IMR-90 (cell line): ENCODE data around the gene PHGDH. TPM values are rescaled to one million over a fixed set of nuclear protein-coding genes. Genes with fewer than 3 reads are reported as not detected.

Experiments
- ATAC-seq: fragments of 200-7000 bp; cut with Tn5 transposase; 2 replicates; pipeline ENCODE4 v1.9.1; 2020; ENCODE audit warnings: low read depth, mild to moderate bottlenecking, moderate library complexity
- BruUV-seq: library from RNA; stranded (reverse); fragments of 400-500 nt; replicated peaks from 2 replicates; lab custom pipeline; 2021; lab: Mats Ljungman, UMichigan
- CTCF ChIA-PET: fragments of 300-600 bp; formaldehyde crosslinking; extraction: SDS; loops from one replicate; lab custom pipeline; 2021; ENCODE audit warnings: antibody characterized with exemption; lab: Yijun Ruan, JAX
- POLR2A ChIA-PET: fragments of 300-600 bp; sonication (Branson Sonifier 250); formaldehyde crosslinking; loops from one replicate; lab custom pipeline; 2022; ENCODE audit warnings: antibody characterized with exemption; ENCODE audit not compliant: unreplicated experiment; lab: Charles Lee
- DNase-seq: peaks from one replicate; pipeline ENCODE4 v3.0.0; 2013
- H2AFZ ChIP-seq: replicated peaks from 2 replicates; pipeline ENCODE3; 2013; ENCODE audit warnings: low read length, mild to moderate bottlenecking; ENCODE audit not compliant: poor library complexity
- H2AK5ac ChIP-seq: 2 replicates; pipeline ENCODE4 v1.6.1; 2013; ENCODE audit warnings: low read depth, low read length, inconsistent platforms
- H2AK9ac ChIP-seq: replicated peaks from 2 replicates; pipeline ENCODE3; 2013; ENCODE audit warnings: mild to moderate bottlenecking, low read depth, low read length, moderate library complexity; ENCODE audit not compliant: poor library complexity
- H2BK120ac ChIP-seq: 2 replicates; pipeline ENCODE4 v1.6.1; 2013; ENCODE audit warnings: low read depth, low read length, inconsistent platforms
- H2BK15ac ChIP-seq: 3 replicates; pipeline ENCODE4 v1.6.1; 2013; ENCODE audit warnings: low read depth, low read length, inconsistent platforms
- H2BK20ac ChIP-seq: 2 replicates; pipeline ENCODE4 v1.6.1; 2013; ENCODE audit warnings: low read depth, mild to moderate bottlenecking, inconsistent platforms, low read length, moderate library complexity
- H2BK5ac ChIP-seq: 2 replicates; pipeline ENCODE4 v1.6.1; 2013; ENCODE audit warnings: mild to moderate bottlenecking, low read depth, low read length, inconsistent platforms; ENCODE audit not compliant: poor library complexity, severe bottlenecking
- H3K14ac ChIP-seq: replicated peaks from 2 replicates; pipeline ENCODE4 v1.6.1; 2013; ENCODE audit warnings: low read depth, low read length, inconsistent platforms
- H3K18ac ChIP-seq: 2 replicates; pipeline ENCODE4 v1.6.1; 2013; ENCODE audit warnings: low read depth, low read length, control low read depth
- H3K23ac ChIP-seq: 2 replicates; pipeline ENCODE4 v1.6.1; 2013; ENCODE audit warnings: low read depth, low read length, inconsistent platforms
- H3K27ac ChIP-seq: 2 replicates; pipeline ENCODE4 v1.5.1; 2013; ENCODE audit warnings: mild to moderate bottlenecking, control low read depth, low read length; ENCODE audit not compliant: insufficient read depth
- H3K27me3 ChIP-seq: 2 replicates; pipeline ENCODE4 v1.6.1; 2013; ENCODE audit warnings: low read length; ENCODE audit not compliant: control insufficient read depth, insufficient read depth
- H3K36me3 ChIP-seq: 2 replicates; pipeline ENCODE4 v1.6.1; 2013; ENCODE audit warnings: low read length, mixed read lengths; ENCODE audit not compliant: control insufficient read depth, insufficient read depth
- H3K4ac ChIP-seq: 2 replicates; pipeline ENCODE4 v1.6.1; 2013; ENCODE audit warnings: low read depth, low read length, inconsistent platforms
- H3K4me1 ChIP-seq: 2 replicates; pipeline ENCODE4 v1.6.1; 2013; ENCODE audit warnings: low read length, mixed read lengths; ENCODE audit not compliant: control insufficient read depth, insufficient read depth
- H3K4me2 ChIP-seq: 2 replicates; pipeline ENCODE4 v1.6.1; 2013; ENCODE audit warnings: low read depth, mild to moderate bottlenecking, control low read depth, low read length, moderate library complexity
- H3K4me3 ChIP-seq: 2 replicates; pipeline ENCODE4 v1.5.1; 2013; ENCODE audit warnings: low read depth, mild to moderate bottlenecking, control low read depth, low read length, moderate library complexity; ENCODE audit not compliant: insufficient read depth
- H3K56ac ChIP-seq: 2 replicates; pipeline ENCODE4 v1.6.1; 2013; ENCODE audit warnings: low read length, inconsistent platforms; ENCODE audit not compliant: insufficient read depth; ENCODE audit errors: extremely low read depth
- H3K79me1 ChIP-seq, 2 experiments: 2 replicates each; pipeline ENCODE4 v1.6.1; 2013; ENCODE audit warnings: low read length in 2 of 2, inconsistent platforms in 1 of 2, low read depth in 1 of 2
- H3K9ac ChIP-seq: 2 replicates; pipeline ENCODE4 v1.6.1; 2013; ENCODE audit warnings: low read depth, low read length, control low read depth
- H3K9me1 ChIP-seq: 2 replicates; pipeline ENCODE4 v1.6.1; 2013; ENCODE audit warnings: low read length, inconsistent platforms; ENCODE audit not compliant: insufficient read depth
- H3K9me3 ChIP-seq: 2 replicates; pipeline ENCODE4 v1.6.1; 2013; ENCODE audit warnings: low read length; ENCODE audit not compliant: control insufficient read depth, insufficient read depth
- H4K20me1 ChIP-seq: 2 replicates; pipeline ENCODE4 v1.6.1; 2013; ENCODE audit warnings: low read length, inconsistent platforms; ENCODE audit not compliant: insufficient read depth
- H4K5ac ChIP-seq: 2 replicates; pipeline ENCODE4 v1.6.1; 2013; ENCODE audit warnings: mild to moderate bottlenecking, low read depth, low read length, control low read depth
- H4K8ac ChIP-seq, 2 experiments: 2 replicates each; pipeline ENCODE4 v1.6.1; 2013; ENCODE audit warnings: low read depth in 2 of 2, low read length in 2 of 2, control low read depth in 1 of 2, inconsistent platforms in 1 of 2
- H4K91ac ChIP-seq: 2 replicates; pipeline ENCODE4 v1.6.1; 2013; ENCODE audit warnings: low read depth, low read length, inconsistent platforms; ENCODE audit not compliant: insufficient read depth
- CTCF ChIP-seq: conservative IDR thresholded peaks from 2 replicates; pipeline ENCODE4 v1.5.1; 2012; ENCODE audit warnings: mild to moderate bottlenecking, low read depth, low read length, improper control_type of control experiment
- POLR2A ChIP-seq: IDR thresholded peaks from 2 replicates; pipeline ENCODE4 v1.6.1; 2012; ENCODE audit warnings: mild to moderate bottlenecking, low read depth, low read length
- RAD21 ChIP-seq: IDR thresholded peaks from 2 replicates; pipeline ENCODE4 v1.6.1; 2012; ENCODE audit warnings: low read length, improper control_type of control experiment
- whole genome bisulfite sequencing, 2 experiments: methylation state at CpG; one replicate each; pipeline versions ENCODE4 v1.1.5 to v1.1.7; 2013; ENCODE audit warnings: missing lambda C conversion rate in 2 of 2; ENCODE audit not compliant: insufficient read length in 1 of 2; ENCODE audit errors: extremely low coverage in 2 of 2; 5-methylcytosine and 5-hydroxymethylcytosine counted together
- dilution Hi-C: fragments of 300-500 bp; cut with HindIII; formaldehyde crosslinking; loops from one replicate; pipeline ENCODE4 v1.14.3; 2018; ENCODE audit warnings: low sequenced_read_pairs; ENCODE audit not compliant: unreplicated experiment
- in situ Hi-C: fragments of 300-500 bp; cut with MboI; formaldehyde crosslinking; loops from 3 replicates; pipeline ENCODE4 v1.14.3; 2019; ENCODE audit warnings: low sequenced_read_pairs, inconsistent platforms, mixed read lengths
- intact Hi-C: fragments of 100-400 bp; cut with micrococcal nuclease; formaldehyde crosslinking; loops from 2 replicates; pipeline ENCODE4 v1.10.0; 2022
- polyA plus RNA-seq, 3 experiments: library from polyadenylated mRNA; depleted of rRNA; stranded (reverse); fragments of >200 nt; gene quantifications; 2 replicates each; pipeline ENCODE4 v1.2.3, GENCODE V29; 2012; ENCODE audit warnings: low replicate concordance in 1 of 3
- total RNA-seq: library from RNA; depleted of rRNA; stranded (reverse); fragments of >200 nt; gene quantifications from 2 replicates; pipeline ENCODE4 v1.2.3, GENCODE V29; 2012
- TF ChIP-seq, protein P1 (sequence below): fragments of 150-350 bp; IDR thresholded peaks from 2 replicates; pipeline ENCODE4 v1.6.1; 2017; ENCODE audit warnings: mild to moderate bottlenecking, antibody characterized with exemption, low read length, low read depth

The PHGDH gene
- total and polyA plus RNA-seq, 2 of the 4 experiments (the other 2 are of a cell fraction), result 87.9 to 331 TPM

- CTCF ChIA-PET, result no interaction called here
These were observed 50.7 kb downstream of the PHGDH start for GRCh38 chr1:119762409-119762808.

More at GRCh38 chr1:119762409-119762808, 50.7 kb downstream of the PHGDH start:
- H3K79me1 ChIP-seq, result no peaks in the 10 kb centered on the region
- H3K4me3 ChIP-seq, result no peak overlapping the region
- no peak overlapping the region for H3K4me2 ChIP-seq
- no peaks in the 10 kb centered on the region for H3K9me1 ChIP-seq
- H2AK9ac ChIP-seq, result no peak overlapping the region
- no peak overlapping the region for H2BK120ac ChIP-seq
- H3K27me3 ChIP-seq, result peaks cover 19% of the 10 kb centered on the region
- H2AK5ac ChIP-seq, result no peak overlapping the region
- H3K36me3 ChIP-seq, result no peaks in the 10 kb centered on the region
- no peak overlapping the region for H4K91ac ChIP-seq
- no peak overlapping the region for H3K27ac ChIP-seq
- no peaks in the 10 kb centered on the region for H3K4me1 ChIP-seq
- DNase-seq (no peak), ATAC-seq (no peak)
- no CpG with 5 or more reads among the region's 1 CpG for WGBS, 2 experiments
- no peak overlapping the region for H3K23ac ChIP-seq
- H3K9me3 ChIP-seq, result peaks cover 3% of the 10 kb centered on the region
- H3K4ac ChIP-seq, result no peak overlapping the region
- H3K18ac ChIP-seq, result no peak overlapping the region
- H4K8ac ChIP-seq, result no peak overlapping the region
- H3K56ac ChIP-seq, result no peak overlapping the region
- intact Hi-C loops (loop anchor here (5.0 kb wide), 1 partner anchor 105 kb away; no protein-coding TSS in a partner anchor), dilution Hi-C loops (no loop called here), in situ Hi-C loops (no loop called here)
- H2BK5ac ChIP-seq, result no peak overlapping the region
- no peak overlapping the region for H2BK20ac ChIP-seq
- no peak overlapping the region for H2AFZ ChIP-seq
- no TSS peak for BruUV-seq
- TF ChIP-seq RAD21 (no peak), CTCF (no peak), POLR2A (no peak)
- TF ChIP-seq, protein P1, sequence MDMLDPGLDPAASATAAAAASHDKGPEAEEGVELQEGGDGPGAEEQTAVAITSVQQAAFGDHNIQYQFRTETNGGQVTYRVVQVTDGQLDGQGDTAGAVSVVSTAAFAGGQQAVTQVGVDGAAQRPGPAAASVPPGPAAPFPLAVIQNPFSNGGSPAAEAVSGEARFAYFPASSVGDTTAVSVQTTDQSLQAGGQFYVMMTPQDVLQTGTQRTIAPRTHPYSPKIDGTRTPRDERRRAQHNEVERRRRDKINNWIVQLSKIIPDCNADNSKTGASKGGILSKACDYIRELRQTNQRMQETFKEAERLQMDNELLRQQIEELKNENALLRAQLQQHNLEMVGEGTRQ, result no peak
- H3K14ac ChIP-seq, result no peak overlapping the region
- H3K9ac ChIP-seq, result no peak overlapping the region
- H4K20me1 ChIP-seq, result no peaks in the 10 kb centered on the region
- no peak overlapping the region for H4K5ac ChIP-seq
- no peak overlapping the region for H2BK15ac ChIP-seq
- POLR2A ChIA-PET, result no interaction called here
